Measurements from ENCODE around the gene ISG15.
A peak's percentile ranks its signal among the peaks of the same experiment; 100 is the strongest.
"Not testable (repeated sequence)": the region's sequence is repeated elsewhere in the genome, so short reads cannot be mapped to it uniquely, and the experiment has no call there.

Gene ISG15

DNA sequence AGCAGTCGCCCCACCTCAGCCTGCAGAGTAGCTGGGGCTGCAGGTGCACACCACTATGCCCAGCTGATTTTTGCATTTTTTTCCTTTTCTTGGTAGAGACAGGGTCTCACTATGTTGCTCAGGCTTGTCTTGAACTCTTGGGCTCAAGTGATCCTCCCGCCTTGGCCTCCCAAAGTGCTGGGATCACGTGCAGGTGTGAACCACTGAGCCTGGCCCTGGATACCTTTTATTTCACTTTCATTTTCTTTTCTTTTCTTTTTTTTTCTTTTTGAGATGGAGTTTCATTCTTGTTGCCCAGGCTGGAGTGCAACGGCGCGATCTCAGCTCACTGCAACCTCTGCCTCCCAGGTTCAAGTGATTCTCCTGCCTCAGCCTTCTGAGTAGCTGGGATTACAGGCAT is 22.0 kb upstream of the ISG15 start:
- H3K27me3 ChIP-seq (ENCODE audit: control insufficient read depth, insufficient read depth, low read length) = peaks cover 69% of the 10 kb centered on the region
- H3K36me3 ChIP-seq (ENCODE audit: control insufficient read depth, insufficient read depth, low read length); H3K9ac ChIP-seq (ENCODE audit: low read depth, low read length); H3K9me3 ChIP-seq (ENCODE audit: control insufficient read depth, insufficient read depth, low read length); H3K4me3 ChIP-seq (ENCODE audit: low read depth, low read length); H3K4me1 ChIP-seq (ENCODE audit: control insufficient read depth, insufficient read depth, low read length): not testable (repeated sequence)

DNA sequence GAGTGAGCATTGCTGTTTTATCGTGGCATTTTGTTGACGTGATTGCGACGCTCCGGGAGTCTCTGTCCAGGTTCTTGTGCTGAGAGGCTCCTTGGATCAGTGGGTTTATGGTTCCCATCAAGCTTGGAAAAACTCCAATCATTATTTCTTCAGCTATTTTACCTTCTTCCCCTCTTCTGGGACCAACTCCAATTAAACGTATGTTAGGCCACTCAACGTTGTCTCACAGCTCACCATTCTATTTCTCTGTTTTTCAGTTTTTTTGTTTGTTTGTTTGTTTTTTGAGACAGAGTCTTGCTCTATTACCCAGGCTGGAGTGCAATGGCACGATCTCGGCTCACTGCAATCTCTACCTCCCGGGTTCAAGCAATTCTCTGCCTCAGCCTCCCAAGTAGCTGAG is 21.4 kb upstream of the ISG15 start:
- Histone ChIP-seq H3K4me1 (ENCODE audit: control insufficient read depth, insufficient read depth, low read length) (no peaks in the 10 kb centered on the region), H3K9ac (ENCODE audit: low read depth, low read length) (no peak overlapping the region), H3K4me3 (ENCODE audit: low read depth, low read length) (no peak overlapping the region), H3K9me3 (ENCODE audit: control insufficient read depth, insufficient read depth, low read length) (no peaks in the 10 kb centered on the region), H3K27me3 (ENCODE audit: control insufficient read depth, insufficient read depth, low read length) (peaks cover 66% of the 10 kb centered on the region), H3K36me3 (ENCODE audit: control insufficient read depth, insufficient read depth, low read length) (no peaks in the 10 kb centered on the region)

DNA sequence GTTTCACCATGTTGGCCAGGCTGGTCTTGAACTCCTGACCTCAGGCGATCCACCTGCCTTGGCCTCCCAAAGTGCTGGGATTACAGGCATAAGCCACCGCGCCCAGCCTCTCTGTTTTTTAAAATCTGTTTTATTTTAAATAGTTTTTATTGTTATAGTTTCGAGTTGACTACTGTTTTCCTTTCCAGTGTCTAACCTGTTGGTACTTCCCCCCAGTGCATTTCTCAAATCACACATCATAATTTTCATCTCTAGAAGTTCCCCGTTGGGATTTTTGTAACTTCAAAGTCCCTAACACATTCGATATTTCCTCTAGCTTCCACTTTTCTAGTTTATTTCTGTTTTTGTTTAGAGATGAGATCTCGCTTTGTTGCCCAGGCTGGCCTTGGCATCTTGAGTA is 20.9 kb upstream of the ISG15 start:
- H3K9me3 ChIP-seq (ENCODE audit: control insufficient read depth, insufficient read depth, low read length) = no peaks in the 10 kb centered on the region
- H3K27me3 ChIP-seq (ENCODE audit: control insufficient read depth, insufficient read depth, low read length) = peaks cover 71% of the 10 kb centered on the region
- H3K4me3 ChIP-seq (ENCODE audit: low read depth, low read length) = no peak overlapping the region

GRCh38 chr1:993379-993995 is 19.8 kb upstream of the ISG15 start:
- H3K27me3 ChIP-seq (ENCODE audit: control insufficient read depth, insufficient read depth, low read length) = peaks cover 78% of the 10 kb centered on the region
- no peaks in the 10 kb centered on the region for H3K4me1 ChIP-seq (ENCODE audit: control insufficient read depth, insufficient read depth, low read length)
- H3K9ac ChIP-seq (ENCODE audit: low read depth, low read length) = no peak overlapping the region
- no peaks in the 10 kb centered on the region for H3K36me3 ChIP-seq (ENCODE audit: control insufficient read depth, insufficient read depth, low read length)
- H3K9me3 ChIP-seq (ENCODE audit: control insufficient read depth, insufficient read depth, low read length) = no peaks in the 10 kb centered on the region
- H3K4me3 ChIP-seq (ENCODE audit: low read depth, low read length) = no peak overlapping the region

More for the DNA sequence above, 20.9 kb upstream of the ISG15 start:
- Histone ChIP-seq H3K36me3 (ENCODE audit: control insufficient read depth, insufficient read depth, low read length) (no peaks in the 10 kb centered on the region), H3K9ac (ENCODE audit: low read depth, low read length) (no peak overlapping the region), H3K4me1 (ENCODE audit: control insufficient read depth, insufficient read depth, low read length) (no peaks in the 10 kb centered on the region)

GRCh38 chr1:994546-994945 is 18.8 kb upstream of the ISG15 start:
- not testable (repeated sequence) for H3K9ac ChIP-seq (ENCODE audit: low read depth, low read length); H3K36me3 ChIP-seq (ENCODE audit: control insufficient read depth, insufficient read depth, low read length); H3K9me3 ChIP-seq (ENCODE audit: control insufficient read depth, insufficient read depth, low read length); H3K4me3 ChIP-seq (ENCODE audit: low read depth, low read length); H3K4me1 ChIP-seq (ENCODE audit: control insufficient read depth, insufficient read depth, low read length)
- H3K27me3 ChIP-seq (ENCODE audit: control insufficient read depth, insufficient read depth, low read length) = peaks cover 71% of the 10 kb centered on the region

- no peaks in the 10 kb centered on the region for H3K9me3 ChIP-seq (ENCODE audit: control insufficient read depth, insufficient read depth, low read length)
- no peaks in the 10 kb centered on the region for H3K4me1 ChIP-seq (ENCODE audit: control insufficient read depth, insufficient read depth, low read length)
- H3K4me3 ChIP-seq (ENCODE audit: low read depth, low read length) = no peak overlapping the region
- no peaks in the 10 kb centered on the region for H3K36me3 ChIP-seq (ENCODE audit: control insufficient read depth, insufficient read depth, low read length)
- no peak overlapping the region for H3K9ac ChIP-seq (ENCODE audit: low read depth, low read length)
- peaks cover 64% of the 10 kb centered on the region for H3K27me3 ChIP-seq (ENCODE audit: control insufficient read depth, insufficient read depth, low read length)
Observed at GRCh38 chr1:995665-996633, 17.3 kb upstream of the ISG15 start.

DNA sequence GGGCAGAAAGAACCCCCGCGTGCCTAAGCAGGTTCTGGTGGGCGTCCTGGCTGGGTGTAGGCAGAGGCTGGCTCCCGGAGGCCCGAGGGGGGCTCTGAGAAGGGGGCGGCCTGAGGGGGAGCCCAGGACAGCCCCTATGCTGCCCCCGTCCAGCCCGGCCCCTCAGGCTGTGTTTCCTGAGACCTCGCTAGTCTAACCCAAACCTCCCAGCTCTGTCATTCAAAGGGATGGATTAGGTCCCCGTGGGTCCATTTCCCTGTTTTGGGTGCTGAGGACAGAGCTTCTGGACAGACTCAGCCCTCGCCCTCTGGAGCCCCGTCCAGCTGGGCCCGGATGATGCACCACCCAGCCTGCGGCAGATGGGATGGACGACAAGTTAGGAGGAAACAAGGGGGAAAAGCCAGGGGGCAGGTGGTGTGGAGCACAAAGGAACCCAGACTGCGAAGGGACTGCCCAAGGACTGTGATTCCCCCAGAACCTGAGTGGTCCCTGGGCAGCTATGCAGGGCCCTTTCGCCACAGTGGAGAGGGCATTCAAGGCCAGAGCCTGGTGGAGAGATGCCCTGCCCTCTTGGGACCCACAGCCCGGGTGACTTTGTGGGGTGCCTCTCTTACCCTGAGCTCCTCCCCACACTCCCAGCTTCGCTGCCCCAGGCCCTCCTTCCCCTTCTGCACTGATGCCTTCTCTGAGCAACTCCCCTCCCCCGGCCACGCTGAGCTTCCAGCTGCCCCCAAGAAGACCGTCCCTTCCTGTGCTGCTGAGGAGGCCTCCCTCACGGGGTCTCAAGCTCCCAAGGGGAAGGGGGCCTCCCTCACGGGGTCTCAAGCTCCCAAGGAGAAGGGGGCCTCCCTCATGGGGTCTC is 16.2 kb upstream of the ISG15 start:
- Histone ChIP-seq H3K27me3 (ENCODE audit: control insufficient read depth, insufficient read depth, low read length) (peaks cover 62% of the 10 kb centered on the region), H3K4me3 (ENCODE audit: low read depth, low read length) (no peak overlapping the region), H3K4me1 (ENCODE audit: control insufficient read depth, insufficient read depth, low read length) (no peaks in the 10 kb centered on the region), H3K9ac (ENCODE audit: low read depth, low read length) (no peak overlapping the region), H3K9me3 (ENCODE audit: control insufficient read depth, insufficient read depth, low read length) (no peaks in the 10 kb centered on the region), H3K36me3 (ENCODE audit: control insufficient read depth, insufficient read depth, low read length) (no peaks in the 10 kb centered on the region)

GRCh38 chr1:997713-997992 is 15.6 kb upstream of the ISG15 start:
- Histone ChIP-seq H3K36me3 (ENCODE audit: control insufficient read depth, insufficient read depth, low read length) (no peaks in the 10 kb centered on the region), H3K4me1 (ENCODE audit: control insufficient read depth, insufficient read depth, low read length) (no peaks in the 10 kb centered on the region), H3K27me3 (ENCODE audit: control insufficient read depth, insufficient read depth, low read length) (peaks cover 60% of the 10 kb centered on the region), H3K9me3 (ENCODE audit: control insufficient read depth, insufficient read depth, low read length) (no peaks in the 10 kb centered on the region), H3K9ac (ENCODE audit: low read depth, low read length) (no peak overlapping the region), H3K4me3 (ENCODE audit: low read depth, low read length) (peak overlapping the region; percentile 45)

DNA sequence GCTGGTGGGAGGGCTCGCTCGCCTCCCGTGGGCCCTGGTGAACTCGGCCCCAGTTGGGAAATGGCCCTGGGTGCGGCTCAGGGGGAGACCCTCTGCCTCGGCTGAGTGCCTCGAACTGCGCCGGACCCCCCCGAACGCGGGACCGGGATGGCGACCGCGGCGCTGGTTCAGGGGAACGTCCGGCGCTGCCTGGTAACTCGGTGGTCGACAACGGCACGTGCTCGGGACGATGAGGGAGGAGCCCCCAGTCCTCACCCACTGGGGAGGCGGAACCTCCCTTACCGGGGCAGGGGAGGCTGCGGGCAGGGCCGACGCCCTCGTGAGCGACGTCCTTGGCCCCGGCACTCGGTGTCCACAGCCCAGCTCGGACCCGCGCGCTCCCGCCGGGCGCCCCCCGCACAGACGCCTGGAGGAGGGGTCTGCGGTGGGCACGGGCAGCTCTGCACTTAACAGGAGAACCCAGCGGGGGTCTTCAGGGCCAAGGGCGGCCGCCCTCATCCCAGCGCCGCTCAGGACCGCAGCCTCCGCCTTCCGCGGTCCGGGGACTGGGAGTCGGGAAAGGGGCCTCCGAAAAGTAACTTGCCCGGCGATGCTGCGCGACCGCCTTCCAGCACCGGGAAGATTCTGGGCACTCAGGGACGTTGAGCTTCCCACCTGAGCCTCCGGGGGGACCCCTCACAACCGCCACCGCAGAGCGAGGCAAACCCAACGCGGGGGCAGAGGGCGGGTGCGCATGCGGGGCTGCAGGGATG is 15.1 kb upstream of the ISG15 start:
- Histone ChIP-seq H3K4me1 (ENCODE audit: control insufficient read depth, insufficient read depth, low read length) (no peaks in the 10 kb centered on the region), H3K9ac (ENCODE audit: low read depth, low read length) (no peak overlapping the region), H3K36me3 (ENCODE audit: control insufficient read depth, insufficient read depth, low read length) (no peaks in the 10 kb centered on the region), H3K9me3 (ENCODE audit: control insufficient read depth, insufficient read depth, low read length) (no peaks in the 10 kb centered on the region), H3K4me3 (ENCODE audit: low read depth, low read length) (peak overlapping the region; percentile 45), H3K27me3 (ENCODE audit: control insufficient read depth, insufficient read depth, low read length) (peaks cover 61% of the 10 kb centered on the region)

GRCh38 chr1:998745-998994 is 14.6 kb upstream of the ISG15 start:
- no peaks in the 10 kb centered on the region for H3K4me1 ChIP-seq (ENCODE audit: control insufficient read depth, insufficient read depth, low read length)
- no peaks in the 10 kb centered on the region for H3K9me3 ChIP-seq (ENCODE audit: control insufficient read depth, insufficient read depth, low read length)
- H3K27me3 ChIP-seq (ENCODE audit: control insufficient read depth, insufficient read depth, low read length) = peaks cover 59% of the 10 kb centered on the region
- no peaks in the 10 kb centered on the region for H3K36me3 ChIP-seq (ENCODE audit: control insufficient read depth, insufficient read depth, low read length)
- H3K9ac ChIP-seq (ENCODE audit: low read depth, low read length) = no peak overlapping the region
- peak overlapping the region; percentile 45 for H3K4me3 ChIP-seq (ENCODE audit: low read depth, low read length)

GRCh38 chr1:998995-999724 is 14.1 kb upstream of the ISG15 start:
- Histone ChIP-seq H3K9me3 (ENCODE audit: control insufficient read depth, insufficient read depth, low read length) (no peaks in the 10 kb centered on the region), H3K4me3 (ENCODE audit: low read depth, low read length) (peak overlapping the region; percentile 45), H3K9ac (ENCODE audit: low read depth, low read length) (no peak overlapping the region), H3K27me3 (ENCODE audit: control insufficient read depth, insufficient read depth, low read length) (peaks cover 59% of the 10 kb centered on the region), H3K4me1 (ENCODE audit: control insufficient read depth, insufficient read depth, low read length) (no peaks in the 10 kb centered on the region), H3K36me3 (ENCODE audit: control insufficient read depth, insufficient read depth, low read length) (no peaks in the 10 kb centered on the region)
